Hepatocyte (in vitro differentiated cells): ENCODE data around the gene ULK2.
"Not testable (repeated sequence)": the region's sequence is repeated elsewhere in the genome, so short reads cannot be mapped to it uniquely, and the experiment has no call there.

ENCODE experiments used
- CTCF ChIP-seq: fragments of 200-600 bp; sonication (generic); IDR thresholded peaks from 2 replicates; pipeline ENCODE4 v1.5.1; 2016; ENCODE audit warnings: antibody characterized with exemption, mild to moderate bottlenecking; ENCODE audit not compliant: poor library complexity
- EZH2phosphoT487 ChIP-seq: fragments of 200-600 bp; sonication (generic); IDR thresholded peaks from one replicate; pipeline ENCODE4 v1.6.1; 2018; ENCODE audit warnings: antibody characterized with exemption, mild to moderate bottlenecking, low read depth, moderate library complexity; ENCODE audit not compliant: unreplicated experiment, severe bottlenecking

DNA sequence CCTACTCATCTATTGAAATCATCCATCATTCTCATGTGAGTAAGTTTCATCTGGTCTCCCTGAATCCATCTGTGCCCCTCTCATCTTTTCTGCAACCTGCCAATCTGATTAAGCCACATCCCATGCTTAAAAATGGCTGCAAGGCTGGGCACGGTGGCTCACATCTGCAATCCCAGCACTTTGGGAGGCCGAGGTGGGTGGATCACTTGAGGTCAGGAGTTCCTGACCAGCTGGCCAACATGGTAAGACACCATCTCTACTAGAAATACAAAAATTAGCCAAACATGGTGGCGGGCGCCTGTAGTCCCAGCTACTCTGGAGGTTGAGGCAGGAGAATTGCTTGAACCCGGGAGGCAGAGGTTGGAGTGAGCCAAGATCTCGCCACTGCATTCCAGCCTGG, 103.7 kb downstream of the ULK2 start:
- not testable (repeated sequence) for TF ChIP-seq CTCF, EZH2phosphoT487
